ENCODE results near the gene KCNQ5. TPM values are rescaled to one million over a fixed set of nuclear protein-coding genes. Genes with fewer than 3 reads are reported as not detected.

Gene KCNQ5
- total and polyA plus RNA-seq, 10 of the 15 experiments (the other 5 are each of a cell fraction or from before 2014, with no cell fraction given) = 0.60 to 16.2 (median 3.2) TPM

GRCh38 chr6:72849346-72849745 is 227.5 kb downstream of the KCNQ5 start:
- Histone ChIP-seq H3K4me1 (ENCODE audit: control insufficient read depth, insufficient read depth, low read length) (no peaks in the 10 kb centered on the region), H3K27me3 (replicated peaks in 1 of 2; ENCODE audit: control insufficient read depth in 2 of 2, insufficient read depth in 2 of 2, low read length in 1 of 2) (no peaks in the 10 kb centered on the region), H3K9ac (ENCODE audit: control insufficient read depth, insufficient read depth, low read length) (no peak overlapping the region), H3K9me3 (replicated peaks; ENCODE audit: control insufficient read depth, insufficient read depth, low read length) (no peaks in the 10 kb centered on the region; the same call in 1 of the 3 replicates), H3K4me2 (ENCODE audit: control insufficient read depth, insufficient read depth) (no peak overlapping the region), H3K27ac (ENCODE audit: control insufficient read depth, insufficient read depth) (no peak overlapping the region), H2AFZ (ENCODE audit: control insufficient read depth, low read depth, low read length) (no peak overlapping the region), H3K4me3 (no peak overlapping the region), H4K20me1 (ENCODE audit: control insufficient read depth, insufficient read depth) (no peaks in the 10 kb centered on the region), H3K36me3 (ENCODE audit: control insufficient read depth in 2 of 2, insufficient read depth in 2 of 2, low read length in 1 of 2) (no peaks in the 10 kb centered on the region), H3K79me2 (ENCODE audit: control insufficient read depth, insufficient read depth, low read length) (no peaks in the 10 kb centered on the region)
- CTCF ChIA-PET = interaction anchor here (0.6 kb wide), 1 partner anchor 115 kb away, joined by 3 read pairs; no protein-coding TSS in a partner anchor
- no TSS peak for BruUV-seq (replicated peaks)
- intact Hi-C loops (cut with micrococcal nuclease; ENCODE audit: unreplicated experiment) (no loop called here), in situ Hi-C loops (cut with MboI) (no loop called here)
- ATAC-seq (no peak), DNase-seq (ENCODE audit: low read depth, low spot score) (no peak), FAIRE-seq (no peak)
- SMC1A ChIA-PET (ENCODE audit: uncharacterized antibody, unreplicated experiment) = no interaction called here
- RAD21 ChIA-PET (ENCODE audit: unreplicated experiment) = no interaction called here
- POLR2A ChIA-PET = no interaction called here
- no peak for TF ChIP-seq SP1 (IDR thresholded peaks at IDR 0.05; ENCODE audit: low read depth, low read length)
- TF ChIP-seq MXI1 (IDR thresholded peaks at IDR 0.05; ENCODE audit: low read depth, low read length) = no peak
- TF ChIP-seq SMAD1 (IDR thresholded peaks at IDR 0.05; ENCODE audit: low read depth, partially characterized antibody) = no peak
- TF ChIP-seq, protein P1, sequence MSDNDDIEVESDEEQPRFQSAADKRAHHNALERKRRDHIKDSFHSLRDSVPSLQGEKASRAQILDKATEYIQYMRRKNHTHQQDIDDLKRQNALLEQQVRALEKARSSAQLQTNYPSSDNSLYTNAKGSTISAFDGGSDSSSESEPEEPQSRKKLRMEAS (IDR thresholded peaks at IDR 0.05; ENCODE audit: low read depth, low read length) = no peak
- no peak for TF ChIP-seq DPF2 (IDR thresholded peaks at IDR 0.05)
- no peak for TF ChIP-seq ZBED1 (IDR thresholded peaks at IDR 0.05; ENCODE audit: borderline replicate concordance)
- TF ChIP-seq USF1 (IDR thresholded peaks at IDR 0.05; ENCODE audit: borderline replicate concordance, extremely low read length, insufficient read depth, low read depth, low read length) = no peak
- no peak for TF ChIP-seq CHD1 (IDR thresholded peaks at IDR 0.05; ENCODE audit: low read depth, low read length)
- TF ChIP-seq, protein P2, sequence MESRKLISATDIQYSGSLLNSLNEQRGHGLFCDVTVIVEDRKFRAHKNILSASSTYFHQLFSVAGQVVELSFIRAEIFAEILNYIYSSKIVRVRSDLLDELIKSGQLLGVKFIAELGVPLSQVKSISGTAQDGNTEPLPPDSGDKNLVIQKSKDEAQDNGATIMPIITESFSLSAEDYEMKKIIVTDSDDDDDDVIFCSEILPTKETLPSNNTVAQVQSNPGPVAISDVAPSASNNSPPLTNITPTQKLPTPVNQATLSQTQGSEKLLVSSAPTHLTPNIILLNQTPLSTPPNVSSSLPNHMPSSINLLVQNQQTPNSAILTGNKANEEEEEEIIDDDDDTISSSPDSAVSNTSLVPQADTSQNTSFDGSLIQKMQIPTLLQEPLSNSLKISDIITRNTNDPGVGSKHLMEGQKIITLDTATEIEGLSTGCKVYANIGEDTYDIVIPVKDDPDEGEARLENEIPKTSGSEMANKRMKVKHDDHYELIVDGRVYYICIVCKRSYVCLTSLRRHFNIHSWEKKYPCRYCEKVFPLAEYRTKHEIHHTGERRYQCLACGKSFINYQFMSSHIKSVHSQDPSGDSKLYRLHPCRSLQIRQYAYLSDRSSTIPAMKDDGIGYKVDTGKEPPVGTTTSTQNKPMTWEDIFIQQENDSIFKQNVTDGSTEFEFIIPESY (IDR thresholded peaks at IDR 0.05) = no peak
- no peak for TF ChIP-seq SUZ12 (IDR thresholded peaks at IDR 0.05; ENCODE audit: unreplicated experiment)
- TF ChIP-seq, protein P3, sequence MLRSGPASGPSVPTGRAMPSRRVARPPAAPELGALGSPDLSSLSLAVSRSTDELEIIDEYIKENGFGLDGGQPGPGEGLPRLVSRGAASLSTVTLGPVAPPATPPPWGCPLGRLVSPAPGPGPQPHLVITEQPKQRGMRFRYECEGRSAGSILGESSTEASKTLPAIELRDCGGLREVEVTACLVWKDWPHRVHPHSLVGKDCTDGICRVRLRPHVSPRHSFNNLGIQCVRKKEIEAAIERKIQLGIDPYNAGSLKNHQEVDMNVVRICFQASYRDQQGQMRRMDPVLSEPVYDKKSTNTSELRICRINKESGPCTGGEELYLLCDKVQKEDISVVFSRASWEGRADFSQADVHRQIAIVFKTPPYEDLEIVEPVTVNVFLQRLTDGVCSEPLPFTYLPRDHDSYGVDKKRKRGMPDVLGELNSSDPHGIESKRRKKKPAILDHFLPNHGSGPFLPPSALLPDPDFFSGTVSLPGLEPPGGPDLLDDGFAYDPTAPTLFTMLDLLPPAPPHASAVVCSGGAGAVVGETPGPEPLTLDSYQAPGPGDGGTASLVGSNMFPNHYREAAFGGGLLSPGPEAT (IDR thresholded peaks at IDR 0.05; ENCODE audit: low read depth) = no peak
- no peak for TF ChIP-seq POLR2AphosphoS5 (IDR thresholded peaks at IDR 0.05; ENCODE audit: low read length)
- TF ChIP-seq, protein P4, sequence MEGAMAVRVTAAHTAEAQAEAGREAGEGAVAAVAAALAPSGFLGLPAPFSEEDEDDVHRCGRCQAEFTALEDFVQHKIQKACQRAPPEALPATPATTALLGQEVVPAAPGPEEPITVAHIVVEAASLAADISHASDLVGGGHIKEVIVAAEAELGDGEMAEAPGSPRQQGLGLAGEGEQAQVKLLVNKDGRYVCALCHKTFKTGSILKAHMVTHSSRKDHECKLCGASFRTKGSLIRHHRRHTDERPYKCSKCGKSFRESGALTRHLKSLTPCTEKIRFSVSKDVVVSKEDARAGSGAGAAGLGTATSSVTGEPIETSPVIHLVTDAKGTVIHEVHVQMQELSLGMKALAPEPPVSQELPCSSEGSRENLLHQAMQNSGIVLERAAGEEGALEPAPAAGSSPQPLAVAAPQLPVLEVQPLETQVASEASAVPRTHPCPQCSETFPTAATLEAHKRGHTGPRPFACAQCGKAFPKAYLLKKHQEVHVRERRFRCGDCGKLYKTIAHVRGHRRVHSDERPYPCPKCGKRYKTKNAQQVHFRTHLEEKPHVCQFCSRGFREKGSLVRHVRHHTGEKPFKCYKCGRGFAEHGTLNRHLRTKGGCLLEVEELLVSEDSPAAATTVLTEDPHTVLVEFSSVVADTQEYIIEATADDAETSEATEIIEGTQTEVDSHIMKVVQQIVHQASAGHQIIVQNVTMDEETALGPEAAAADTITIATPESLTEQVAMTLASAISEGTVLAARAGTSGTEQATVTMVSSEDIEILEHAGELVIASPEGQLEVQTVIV (IDR thresholded peaks at IDR 0.05; ENCODE audit: borderline replicate concordance, partially characterized antibody) = no peak
- no peak for TF ChIP-seq ZNF687 (IDR thresholded peaks at IDR 0.05)

All from GM12878 (cell line).